Measurements from ENCODE around the gene NR6A1. TPM values are rescaled to one million over a fixed set of nuclear protein-coding genes. Genes with fewer than 3 reads are reported as not detected.

NR6A1 gene
- total and polyA plus RNA-seq, 2 experiments from 2014 or later, result 44.2 to 139 TPM

DNA sequence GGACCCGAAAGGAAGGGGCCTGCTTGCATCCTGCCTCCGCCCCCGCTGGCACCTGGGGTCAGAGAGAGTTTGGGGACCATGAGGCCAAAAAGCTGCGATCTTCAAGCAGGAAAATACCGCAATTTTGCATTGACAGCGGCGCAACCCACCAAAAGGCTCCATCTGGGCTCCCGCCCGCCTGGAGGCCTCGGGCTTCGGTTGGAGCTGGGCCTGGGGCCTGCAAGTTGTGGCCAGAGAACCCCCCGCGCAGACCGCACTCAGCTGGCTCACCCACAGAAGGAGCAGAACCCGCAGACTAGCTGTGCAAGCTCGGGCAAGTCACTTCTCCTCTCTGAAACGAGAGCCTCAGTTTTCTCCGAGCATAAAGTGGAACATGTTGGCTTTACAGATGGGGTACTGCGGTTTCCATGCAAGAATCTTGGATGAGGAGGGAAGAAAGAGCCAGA lies 265.2 kb downstream of the NR6A1 start:
- Histone ChIP-seq H3K36me3 (ENCODE audit: insufficient read depth) (no peaks in the 10 kb centered on the region), H3K4me3 (peak overlapping the region; percentile 57), H3K27ac (ENCODE audit: low read depth) (no peak overlapping the region), H3K79me2 (replicated peaks; ENCODE audit: insufficient read depth) (no peaks in the 10 kb centered on the region), H3F3A (replicated peaks; ENCODE audit: low read depth) (0 out of 2 replicates have a peak, but pooled peaks cover 3% of the 10 kb centered on the region), H2AFZ (peak overlapping the region; percentile 96), H3K27me3 (ENCODE audit: insufficient read depth) (peaks cover 59% of the 10 kb centered on the region), H3K9me2 (ENCODE audit: insufficient read depth) (no peaks in the 10 kb centered on the region), H3K4me1 (ENCODE audit: insufficient read depth) (peaks cover 7% of the 10 kb centered on the region; the same call in 1 of the 2 replicates), H4K20me1 (replicated peaks; ENCODE audit: insufficient read depth) (no peaks in the 10 kb centered on the region; the same call in 1 of the 2 replicates), H3K4me2 (peak overlapping the region; percentile 80; the same call in 1 of the 2 replicates)
- Mint-ChIP-seq H3K9me3 (peaks cover 3% of the 10 kb centered on the region; the same call in 2 of the 3 replicates), H3K27me3 (ENCODE audit: insufficient read depth, low read depth, poor library complexity) (peaks cover 52% of the 10 kb centered on the region), H3K36me3 (ENCODE audit: low read depth) (no peaks in the 10 kb centered on the region; the same call in 2 of the 3 replicates), H3K27ac (no peak overlapping the region), H3K4me1 (peaks cover 16% of the 10 kb centered on the region), H3K4me3 (no peak overlapping the region)
- DNase-seq (ENCODE audit: low spot score), result peak; percentile 51
- no peak; the same call in 2 of the 3 replicates for ATAC-seq
- no peak for TF ChIP-seq ZNF114 (CRISPR knock-in tag; IDR thresholded peaks at IDR 0.05)
- peak; percentile 51 for TF ChIP-seq EZH2 (IDR thresholded peaks at IDR 0.05; ENCODE audit: low read depth, unreplicated experiment)

DNA sequence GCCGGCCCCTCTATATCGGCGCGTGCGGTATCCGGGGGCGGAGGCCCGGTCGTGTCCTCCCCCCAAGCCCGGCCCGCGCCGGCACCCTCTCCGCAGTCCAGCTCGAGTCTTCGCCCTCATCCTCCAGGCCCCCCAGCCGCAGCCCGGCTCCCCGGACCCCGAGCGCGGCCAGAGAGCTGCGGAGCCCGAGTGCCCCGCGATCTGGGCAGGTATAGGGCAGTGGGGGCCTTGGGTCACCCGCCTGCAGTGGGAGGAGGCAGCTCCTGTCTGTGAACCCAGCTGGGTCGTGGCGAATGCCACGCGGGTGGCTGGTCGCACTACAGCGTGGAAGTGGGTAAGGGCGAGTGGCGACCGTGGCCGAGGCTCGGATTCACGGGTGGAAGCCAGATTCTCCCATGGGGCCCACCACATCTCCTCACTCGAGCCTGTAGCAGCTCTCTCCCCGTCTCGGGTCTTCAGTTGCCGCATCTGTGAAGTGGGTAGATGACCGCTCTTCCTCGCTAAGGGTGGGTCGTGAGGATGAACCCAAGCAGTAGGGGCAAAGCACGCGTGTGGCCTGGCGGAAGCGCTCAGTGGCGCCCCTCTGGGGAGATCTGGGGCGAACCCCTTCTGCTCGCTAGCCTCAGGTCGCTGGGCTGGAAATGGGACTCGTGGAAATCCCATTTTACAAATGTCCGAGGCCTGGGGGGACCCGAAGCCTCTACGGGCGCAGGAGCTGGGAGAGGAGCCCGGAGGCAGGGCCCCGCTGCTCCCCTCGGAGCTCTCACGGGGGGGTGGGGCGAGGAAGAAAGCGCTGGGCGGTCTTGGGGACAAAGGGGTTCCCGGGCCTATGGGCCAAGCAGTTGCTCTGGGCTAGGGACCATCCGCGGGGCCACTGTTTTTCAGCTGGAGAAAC lies 265.9 kb downstream of the NR6A1 start:
- DNase-seq (ENCODE audit: low spot score) (peak; percentile 62), ATAC-seq (peak; percentile 36)
- H3K4me1 Mint-ChIP-seq, result peaks cover 16% of the 10 kb centered on the region
- H3F3A ChIP-seq (replicated peaks; ENCODE audit: low read depth), result 0 out of 2 replicates have a peak, but pooled peaks cover 3% of the 10 kb centered on the region
- peak overlapping the region; percentile 80 for H3K4me2 ChIP-seq
- H4K20me1 ChIP-seq (replicated peaks; ENCODE audit: insufficient read depth), result no peaks in the 10 kb centered on the region; the same call in 1 of the 2 replicates
- no peak overlapping the region for H3K27ac Mint-ChIP-seq
- H3K79me2 ChIP-seq (replicated peaks; ENCODE audit: insufficient read depth), result no peaks in the 10 kb centered on the region
- peak overlapping the region; percentile 66 for H3K4me3 Mint-ChIP-seq
- H3K36me3 Mint-ChIP-seq (ENCODE audit: low read depth), result no peaks in the 10 kb centered on the region; the same call in 2 of the 3 replicates
- H3K27me3 Mint-ChIP-seq (ENCODE audit: insufficient read depth, low read depth, poor library complexity), result peaks cover 55% of the 10 kb centered on the region
- TF ChIP-seq, protein P1, sequence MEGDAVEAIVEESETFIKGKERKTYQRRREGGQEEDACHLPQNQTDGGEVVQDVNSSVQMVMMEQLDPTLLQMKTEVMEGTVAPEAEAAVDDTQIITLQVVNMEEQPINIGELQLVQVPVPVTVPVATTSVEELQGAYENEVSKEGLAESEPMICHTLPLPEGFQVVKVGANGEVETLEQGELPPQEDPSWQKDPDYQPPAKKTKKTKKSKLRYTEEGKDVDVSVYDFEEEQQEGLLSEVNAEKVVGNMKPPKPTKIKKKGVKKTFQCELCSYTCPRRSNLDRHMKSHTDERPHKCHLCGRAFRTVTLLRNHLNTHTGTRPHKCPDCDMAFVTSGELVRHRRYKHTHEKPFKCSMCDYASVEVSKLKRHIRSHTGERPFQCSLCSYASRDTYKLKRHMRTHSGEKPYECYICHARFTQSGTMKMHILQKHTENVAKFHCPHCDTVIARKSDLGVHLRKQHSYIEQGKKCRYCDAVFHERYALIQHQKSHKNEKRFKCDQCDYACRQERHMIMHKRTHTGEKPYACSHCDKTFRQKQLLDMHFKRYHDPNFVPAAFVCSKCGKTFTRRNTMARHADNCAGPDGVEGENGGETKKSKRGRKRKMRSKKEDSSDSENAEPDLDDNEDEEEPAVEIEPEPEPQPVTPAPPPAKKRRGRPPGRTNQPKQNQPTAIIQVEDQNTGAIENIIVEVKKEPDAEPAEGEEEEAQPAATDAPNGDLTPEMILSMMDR (conservative IDR thresholded peaks at IDR 0.05; ENCODE audit: low read depth in 2 of 2), result peak; percentile 57 to 58
- no peak for TF ChIP-seq ZNF331 (CRISPR knock-in tag; IDR thresholded peaks at IDR 0.05; ENCODE audit: low read depth)
- H2AFZ ChIP-seq, result peak overlapping the region; percentile 96
- H3K36me3 ChIP-seq (ENCODE audit: insufficient read depth), result no peaks in the 10 kb centered on the region
- H3K4me3 ChIP-seq, result peak overlapping the region; percentile 57
- no peak overlapping the region for H3K27ac ChIP-seq (ENCODE audit: low read depth)
- H3K27me3 ChIP-seq (ENCODE audit: insufficient read depth), result peaks cover 62% of the 10 kb centered on the region
- H3K4me1 ChIP-seq (ENCODE audit: insufficient read depth), result peaks cover 7% of the 10 kb centered on the region; the same call in 1 of the 2 replicates
- peaks cover 3% of the 10 kb centered on the region; the same call in 2 of the 3 replicates for H3K9me3 Mint-ChIP-seq
- no peaks in the 10 kb centered on the region for H3K9me2 ChIP-seq (ENCODE audit: insufficient read depth)

DNA sequence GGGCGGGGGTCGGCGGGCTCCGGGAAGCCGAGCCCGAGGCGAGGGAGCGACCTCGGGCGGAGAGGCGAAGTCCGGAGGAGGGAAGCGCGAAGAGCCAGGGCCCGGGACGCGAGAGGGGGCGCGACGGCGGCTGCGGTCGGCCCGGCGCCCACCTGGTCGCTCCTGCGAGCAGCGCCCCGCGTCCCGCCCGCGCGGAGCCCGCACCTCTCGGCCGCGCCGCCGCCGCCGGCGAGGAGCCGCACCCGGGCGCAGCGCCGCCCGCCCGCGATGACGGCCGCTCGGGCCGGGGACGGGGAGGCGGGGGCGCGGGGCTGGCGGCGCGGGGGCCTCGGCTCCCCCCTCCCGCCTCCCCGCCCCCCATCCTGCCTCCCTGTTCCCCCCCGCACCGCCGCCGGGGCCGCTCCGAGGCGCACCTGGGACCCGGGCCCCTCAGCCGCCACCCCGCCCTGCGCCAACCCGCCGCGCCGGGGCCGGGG lies 266.5 kb downstream of the NR6A1 start:
- Histone ChIP-seq H3K4me2 (peak overlapping the region; percentile 83), H3K9me2 (ENCODE audit: insufficient read depth) (no peaks in the 10 kb centered on the region), H3K4me3 (peak overlapping the region; percentile 57), H3K79me2 (replicated peaks; ENCODE audit: insufficient read depth) (no peaks in the 10 kb centered on the region), H4K20me1 (replicated peaks; ENCODE audit: insufficient read depth) (no peaks in the 10 kb centered on the region; the same call in 1 of the 2 replicates), H3K36me3 (ENCODE audit: insufficient read depth) (no peaks in the 10 kb centered on the region), H3K27me3 (ENCODE audit: insufficient read depth) (peaks cover 62% of the 10 kb centered on the region), H3K4me1 (ENCODE audit: insufficient read depth) (peaks cover 7% of the 10 kb centered on the region; the same call in 1 of the 2 replicates), H2AFZ (peak overlapping the region; percentile 97), H3F3A (replicated peaks; ENCODE audit: low read depth) (0 out of 2 replicates have a peak, but pooled peaks cover 3% of the 10 kb centered on the region), H3K27ac (ENCODE audit: low read depth) (no peak overlapping the region)
- Mint-ChIP-seq H3K4me1 (peaks cover 16% of the 10 kb centered on the region), H3K4me3 (no peak overlapping the region), H3K27me3 (ENCODE audit: insufficient read depth, low read depth, poor library complexity) (peaks cover 55% of the 10 kb centered on the region), H3K27ac (no peak overlapping the region), H3K36me3 (ENCODE audit: low read depth) (no peaks in the 10 kb centered on the region; the same call in 2 of the 3 replicates), H3K9me3 (peaks cover 3% of the 10 kb centered on the region; the same call in 2 of the 3 replicates)
- ATAC-seq, result no peak; the same call in 2 of the 3 replicates
- DNase-seq (ENCODE audit: low spot score), result peak; percentile 41
- TF ChIP-seq, protein P2, sequence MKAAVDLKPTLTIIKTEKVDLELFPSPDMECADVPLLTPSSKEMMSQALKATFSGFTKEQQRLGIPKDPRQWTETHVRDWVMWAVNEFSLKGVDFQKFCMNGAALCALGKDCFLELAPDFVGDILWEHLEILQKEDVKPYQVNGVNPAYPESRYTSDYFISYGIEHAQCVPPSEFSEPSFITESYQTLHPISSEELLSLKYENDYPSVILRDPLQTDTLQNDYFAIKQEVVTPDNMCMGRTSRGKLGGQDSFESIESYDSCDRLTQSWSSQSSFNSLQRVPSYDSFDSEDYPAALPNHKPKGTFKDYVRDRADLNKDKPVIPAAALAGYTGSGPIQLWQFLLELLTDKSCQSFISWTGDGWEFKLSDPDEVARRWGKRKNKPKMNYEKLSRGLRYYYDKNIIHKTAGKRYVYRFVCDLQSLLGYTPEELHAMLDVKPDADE (IDR thresholded peaks at IDR 0.05), result no peak
